ENCODE measurements around the gene CDKN2D. TPM values are rescaled to one million over a fixed set of nuclear protein-coding genes. Genes with fewer than 3 reads are reported as not detected.

The CDKN2D gene
- total RNA-seq, 1 donor from 2014 or later, result 13.1 TPM

DNA sequence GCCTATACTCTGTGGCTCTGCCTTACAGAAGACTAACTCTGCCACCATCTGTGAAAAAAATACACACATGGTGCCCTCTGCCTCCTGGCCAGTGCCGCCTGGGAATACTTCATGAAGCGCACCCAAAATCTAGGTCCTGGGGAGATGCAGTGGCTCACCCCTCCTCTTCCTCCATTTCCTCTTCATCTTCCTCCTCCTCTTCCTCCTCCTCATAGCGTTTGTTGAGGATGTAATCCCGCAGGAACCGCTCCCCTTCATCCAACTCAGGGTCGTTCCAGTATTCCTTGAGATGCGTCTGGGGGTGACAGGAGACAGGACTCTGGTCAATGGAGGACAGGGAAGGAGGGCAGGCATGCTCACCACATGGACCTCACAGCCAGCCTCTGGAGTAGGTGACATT is 8.6 kb downstream of the CDKN2D start:
- Histone ChIP-seq H3K27me3 (ENCODE audit: low read depth) (no peaks in the 10 kb centered on the region), H3K36me3 (peaks cover 72% of the 10 kb centered on the region), H3K4me3 (no peak overlapping the region), H3K27ac (no peak overlapping the region), H3K4me1 (peaks cover 6% of the 10 kb centered on the region), H3K9me3 (no peaks in the 10 kb centered on the region)
- TF ChIP-seq, protein P1, sequence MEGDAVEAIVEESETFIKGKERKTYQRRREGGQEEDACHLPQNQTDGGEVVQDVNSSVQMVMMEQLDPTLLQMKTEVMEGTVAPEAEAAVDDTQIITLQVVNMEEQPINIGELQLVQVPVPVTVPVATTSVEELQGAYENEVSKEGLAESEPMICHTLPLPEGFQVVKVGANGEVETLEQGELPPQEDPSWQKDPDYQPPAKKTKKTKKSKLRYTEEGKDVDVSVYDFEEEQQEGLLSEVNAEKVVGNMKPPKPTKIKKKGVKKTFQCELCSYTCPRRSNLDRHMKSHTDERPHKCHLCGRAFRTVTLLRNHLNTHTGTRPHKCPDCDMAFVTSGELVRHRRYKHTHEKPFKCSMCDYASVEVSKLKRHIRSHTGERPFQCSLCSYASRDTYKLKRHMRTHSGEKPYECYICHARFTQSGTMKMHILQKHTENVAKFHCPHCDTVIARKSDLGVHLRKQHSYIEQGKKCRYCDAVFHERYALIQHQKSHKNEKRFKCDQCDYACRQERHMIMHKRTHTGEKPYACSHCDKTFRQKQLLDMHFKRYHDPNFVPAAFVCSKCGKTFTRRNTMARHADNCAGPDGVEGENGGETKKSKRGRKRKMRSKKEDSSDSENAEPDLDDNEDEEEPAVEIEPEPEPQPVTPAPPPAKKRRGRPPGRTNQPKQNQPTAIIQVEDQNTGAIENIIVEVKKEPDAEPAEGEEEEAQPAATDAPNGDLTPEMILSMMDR (IDR thresholded peaks at IDR 0.05), result no peak
- no peak for ATAC-seq
- intact Hi-C loops (cut with DNase I), result no loop called here
- DNase-seq, result no peak

DNA sequence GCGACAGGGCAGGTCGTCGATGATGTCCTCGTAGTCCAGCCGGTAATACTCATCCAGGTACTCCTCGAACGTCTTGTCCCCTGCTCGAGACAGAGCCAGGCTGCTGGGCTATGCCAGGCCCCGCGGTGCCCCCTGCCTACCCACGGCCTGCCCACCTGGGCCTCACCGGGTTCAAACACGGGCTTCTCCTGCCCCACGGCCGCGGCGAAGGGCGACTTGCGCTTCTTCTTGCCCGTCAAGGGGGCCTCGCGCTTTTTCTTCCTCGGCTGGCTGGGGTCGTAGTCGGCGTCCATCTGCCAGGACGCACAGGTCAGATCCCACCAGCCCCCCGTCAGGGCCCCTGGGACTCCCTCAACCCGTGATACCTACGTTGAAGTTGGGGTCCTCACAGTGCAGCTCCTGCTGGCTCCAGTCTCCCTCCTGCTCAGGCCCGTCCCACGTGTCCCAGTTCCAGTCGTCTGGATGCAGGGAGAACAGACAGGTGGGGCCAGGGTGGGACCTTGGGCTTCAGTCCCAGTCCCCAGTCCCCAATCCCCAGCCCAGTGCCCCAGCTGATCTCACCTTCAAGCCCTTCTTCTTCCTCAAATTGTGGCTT is 11.1 kb downstream of the CDKN2D start:
- Histone ChIP-seq H3K27me3 (ENCODE audit: low read depth) (no peaks in the 10 kb centered on the region), H3K4me3 (no peak overlapping the region), H3K4me1 (peaks cover 6% of the 10 kb centered on the region), H3K36me3 (peaks cover 95% of the 10 kb centered on the region), H3K27ac (no peak overlapping the region), H3K9me3 (no peaks in the 10 kb centered on the region)
- TF ChIP-seq, protein P1 (IDR thresholded peaks at IDR 0.05), result no peak
- intact Hi-C loops (cut with DNase I), result no loop called here
- no peak for DNase-seq
- ATAC-seq, result no peak

DNA sequence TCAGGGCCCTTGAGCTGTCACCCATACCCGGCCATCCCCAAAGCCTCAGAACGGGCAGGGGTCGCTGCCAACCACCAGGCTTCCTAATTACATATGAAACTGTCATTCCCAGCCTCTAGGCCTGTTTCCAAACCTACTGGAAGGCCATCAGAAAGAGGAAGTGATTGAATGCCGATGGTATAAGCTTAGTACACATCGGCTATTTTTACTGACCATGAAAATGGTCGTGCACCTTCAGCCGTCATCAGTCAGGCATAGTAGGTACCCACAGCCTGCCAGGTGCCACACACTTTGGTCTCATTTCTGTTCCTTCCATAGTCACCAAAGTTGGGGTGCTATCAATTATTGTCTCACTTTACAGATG is 13.2 kb downstream of the CDKN2D start:
- Histone ChIP-seq H3K27ac (no peak overlapping the region), H3K9me3 (no peaks in the 10 kb centered on the region), H3K36me3 (peaks cover 99% of the 10 kb centered on the region), H3K4me1 (peaks cover 6% of the 10 kb centered on the region), H3K27me3 (ENCODE audit: low read depth) (no peaks in the 10 kb centered on the region), H3K4me3 (no peak overlapping the region)
- ATAC-seq (no peak), DNase-seq (no peak)
- intact Hi-C loops (cut with DNase I), result no loop called here
- TF ChIP-seq, protein P1 (IDR thresholded peaks at IDR 0.05), result no peak

DNA sequence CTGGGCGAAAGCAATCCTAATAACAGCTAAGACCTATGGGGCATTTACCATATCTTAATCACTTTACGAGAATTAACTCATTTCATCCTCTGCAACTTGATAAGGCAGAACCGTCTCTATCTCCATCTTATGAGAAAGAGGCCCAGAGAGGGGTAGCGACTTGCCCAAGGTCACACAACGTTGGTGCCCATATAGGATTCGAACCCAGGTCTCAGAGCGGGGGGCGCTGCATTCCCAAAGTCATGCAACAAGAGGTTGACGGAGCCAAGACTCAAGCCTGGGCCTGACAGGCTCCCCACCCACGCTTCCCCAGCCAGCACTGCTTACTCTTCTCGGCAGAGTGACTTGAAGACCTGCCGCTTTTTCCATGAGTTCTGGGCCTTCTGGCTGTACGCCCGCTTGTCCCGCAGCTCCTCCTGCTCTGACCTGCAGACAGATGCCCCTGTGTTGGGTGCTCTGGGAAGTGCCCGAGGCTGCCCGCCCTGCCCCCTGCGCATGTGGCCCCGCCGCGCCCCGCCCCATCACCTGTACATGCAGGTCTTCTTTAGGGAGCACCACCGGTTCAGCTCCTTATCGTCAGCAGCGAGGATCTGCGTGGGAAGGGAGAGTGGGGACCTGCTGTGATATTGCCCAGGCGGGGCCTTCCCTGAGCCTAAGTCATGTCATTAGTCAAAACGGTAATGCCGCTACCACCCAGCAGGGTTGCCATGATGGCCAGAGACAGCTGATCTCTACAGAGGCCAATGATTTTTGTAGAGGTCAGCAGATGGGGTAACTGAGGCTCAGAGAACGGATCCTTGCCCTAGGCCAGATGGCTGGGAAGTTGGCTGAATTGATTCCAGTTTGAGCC is 13.8 kb downstream of the CDKN2D start:
- no peak for ATAC-seq
- Histone ChIP-seq H3K36me3 (peaks cover 99% of the 10 kb centered on the region), H3K27me3 (ENCODE audit: low read depth) (no peaks in the 10 kb centered on the region), H3K4me1 (peaks cover 6% of the 10 kb centered on the region), H3K27ac (no peak overlapping the region), H3K4me3 (no peak overlapping the region), H3K9me3 (no peaks in the 10 kb centered on the region)
- TF ChIP-seq, protein P1 (IDR thresholded peaks at IDR 0.05), result no peak
- no peak for DNase-seq
- intact Hi-C loops (cut with DNase I), result no loop called here

DNA sequence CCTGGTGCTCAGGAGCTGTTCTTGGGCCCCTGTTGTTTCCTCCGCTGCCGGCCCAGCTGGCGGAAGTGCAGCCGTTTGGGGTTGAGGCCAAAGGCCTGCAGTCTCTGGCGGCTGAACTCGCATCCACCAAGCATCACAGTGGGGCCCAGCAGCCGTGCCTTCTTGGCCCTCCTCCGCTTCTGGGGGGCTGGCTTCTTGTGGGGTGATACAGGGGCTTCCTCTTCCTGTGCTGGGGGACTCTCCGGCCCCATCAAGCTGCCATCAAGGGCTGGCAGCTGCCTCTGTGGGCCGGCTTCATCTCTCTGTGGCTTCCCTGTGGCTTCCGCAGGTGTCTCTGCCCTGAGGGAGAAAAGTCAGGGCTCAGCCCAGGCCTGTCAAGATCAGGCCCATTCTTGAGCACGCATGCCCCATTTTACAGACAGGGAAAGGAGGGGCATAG is 14.8 kb downstream of the CDKN2D start:
- Histone ChIP-seq H3K4me1 (peaks cover 6% of the 10 kb centered on the region), H3K36me3 (peaks cover 99% of the 10 kb centered on the region), H3K27ac (no peak overlapping the region), H3K9me3 (no peaks in the 10 kb centered on the region), H3K27me3 (ENCODE audit: low read depth) (no peaks in the 10 kb centered on the region), H3K4me3 (no peak overlapping the region)
- TF ChIP-seq, protein P1 (IDR thresholded peaks at IDR 0.05), result no peak
- DNase-seq, result no peak
- intact Hi-C loops (cut with DNase I), result no loop called here
- ATAC-seq, result peak; percentile 25 to 34
